ENCODE measurements around the gene NRDE2. TPM values are rescaled to one million over a fixed set of nuclear protein-coding genes. Genes with fewer than 3 reads are reported as not detected.

The NRDE2 gene
- total and polyA plus RNA-seq, 4 donors, result 5.6 to 20.0 (median 13.7) TPM

GRCh38 chr14:90277581-90278198 is 54.1 kb downstream of the NRDE2 start:
- no peak for DNase-seq (ENCODE audit: low spot score)
- peaks cover 3 to 28% (median 13%) of the 10 kb centered on the region in 4 donors for H3K36me3 ChIP-seq (ENCODE audit: control insufficient read depth in 4 of 4, insufficient read depth in 3 of 4, low read depth in 1 of 4, low read length in 3 of 4)
- 96% methylated on average over 24 of the region's 24 CpGs for WGBS
- H3K4me1 ChIP-seq (ENCODE audit: control insufficient read depth in 4 of 4, insufficient read depth in 4 of 4, low read length in 3 of 4), result peaks cover 0 to 8% (median 4%) of the 10 kb centered on the region in 4 donors
- no peak overlapping the region for H3K4me3 ChIP-seq (ENCODE audit: low read depth in 1 of 3, low read length in 3 of 3)
- peak overlapping the region; percentile 79 to 81 for H3K27ac ChIP-seq (ENCODE audit: low read depth in 1 of 2, low read length in 2 of 2)
- H3K27me3 ChIP-seq (ENCODE audit: control insufficient read depth in 4 of 4, insufficient read depth in 4 of 4, low read length in 3 of 4), result no peaks in the 10 kb centered on the region
- no peak for TF ChIP-seq HNF4G (IDR thresholded peaks at IDR 0.05)
- no peak for TF ChIP-seq ZBTB33 (IDR thresholded peaks at IDR 0.05)
- no peak for TF ChIP-seq HNF4A (conservative IDR thresholded peaks at IDR 0.05)
- TF ChIP-seq NR2F2 (IDR thresholded peaks at IDR 0.05), result no peak
- no peak for TF ChIP-seq MAX (IDR thresholded peaks at IDR 0.05)
- TF ChIP-seq FOXA1 (IDR thresholded peaks at IDR 0.05), result no peak
- TF ChIP-seq CTCF (IDR thresholded peaks at IDR 0.05; ENCODE audit: low read depth, low read length, missing input control), result no peak
- TF ChIP-seq REST (IDR thresholded peaks at IDR 0.05), result no peak
- no peak for TF ChIP-seq EGR1 (IDR thresholded peaks at IDR 0.05; ENCODE audit: low read depth in 2 of 2)
- no peak for TF ChIP-seq ATF3 (IDR thresholded peaks at IDR 0.05)
- TF ChIP-seq RAD21 (IDR thresholded peaks at IDR 0.05), result no peak
- no peak overlapping the region for H3K9ac ChIP-seq (ENCODE audit: low read depth in 1 of 2, low read length in 2 of 2)
- no peaks in the 10 kb centered on the region for H3K9me3 ChIP-seq (ENCODE audit: control insufficient read depth in 4 of 4, low read length in 3 of 4)

GRCh38 chr14:90276646-90277367 is 54.9 kb downstream of the NRDE2 start:
- TF ChIP-seq RAD21 (IDR thresholded peaks at IDR 0.05) (no peak), MAX (IDR thresholded peaks at IDR 0.05) (no peak), NR2F2 (IDR thresholded peaks at IDR 0.05) (no peak), FOXA1 (IDR thresholded peaks at IDR 0.05) (no peak)
- H3K4me3 ChIP-seq (ENCODE audit: low read depth in 1 of 3, low read length in 3 of 3), result no peak overlapping the region
- H3K27me3 ChIP-seq (ENCODE audit: control insufficient read depth in 4 of 4, insufficient read depth in 4 of 4, low read length in 3 of 4), result no peaks in the 10 kb centered on the region
- peaks cover 4 to 31% (median 15%) of the 10 kb centered on the region in 4 donors for H3K36me3 ChIP-seq (ENCODE audit: control insufficient read depth in 4 of 4, insufficient read depth in 3 of 4, low read depth in 1 of 4, low read length in 3 of 4)
- WGBS, result 91% methylated on average over 18 of the region's 18 CpGs
- H3K9ac ChIP-seq (ENCODE audit: low read depth in 1 of 2, low read length in 2 of 2), result no peak overlapping the region
- H3K27ac ChIP-seq (ENCODE audit: low read depth in 1 of 2, low read length in 2 of 2), result no peak overlapping the region
- DNase-seq (ENCODE audit: low spot score), result no peak
- peaks cover 0 to 8% (median 4%) of the 10 kb centered on the region in 4 donors for H3K4me1 ChIP-seq (ENCODE audit: control insufficient read depth in 4 of 4, insufficient read depth in 4 of 4, low read length in 3 of 4)
- H3K9me3 ChIP-seq (ENCODE audit: control insufficient read depth in 4 of 4, low read length in 3 of 4), result no peaks in the 10 kb centered on the region
